Common myeloid progenitor, CD34-positive (primary cell): ENCODE data around the gene RAPGEF2.
"Not testable (repeated sequence)": the region's sequence is repeated elsewhere in the genome, so short reads cannot be mapped to it uniquely, and the experiment has no call there.

ENCODE experiments used
- CTCF ChIA-PET: fragments of 350-600 bp; sonication (Branson Sonifier 250); formaldehyde crosslinking; loops from one replicate; lab custom pipeline; 2021; ENCODE audit warnings: antibody characterized with exemption; lab: Charles Lee
- POLR2A ChIA-PET: fragments of 350-600 bp; sonication (Branson Sonifier 250); formaldehyde crosslinking; loops from one replicate; lab custom pipeline; 2021; ENCODE audit warnings: antibody characterized with exemption; lab: Charles Lee
- DNase-seq, 3 donors: peaks; one replicate each; pipeline versions ENCODE4 v3.0.0 to v3.0.0-alpha.2; 2013
- H3K27ac ChIP-seq, 2 experiments: 1 replicate in 1 of 2; 2 replicates in 1 of 2; pipeline ENCODE4 v1.7.0; 2013; ENCODE audit warnings: inconsistent platforms in 2 of 2, low read length in 2 of 2, mild to moderate bottlenecking in 2 of 2, low read depth in 1 of 2, moderate library complexity in 1 of 2; ENCODE audit not compliant: severe bottlenecking in 2 of 2, insufficient read depth in 1 of 2, poor library complexity in 1 of 2
- H3K27me3 ChIP-seq, 5 experiments: replicated peaks in 2 of 5; 1 replicate in 3 of 5; 2 replicates in 2 of 5; pipeline versions ENCODE4 v1.6.1 to v1.7.0; 2013; ENCODE audit warnings: low read length in 4 of 5, mild to moderate bottlenecking in 2 of 5, moderate library complexity in 2 of 5, inconsistent platforms in 1 of 5; ENCODE audit not compliant: insufficient read depth in 5 of 5, control insufficient read depth in 4 of 5
- H3K36me3 ChIP-seq, 4 experiments: 1 replicate in 2 of 4; 2 replicates in 2 of 4; pipeline versions ENCODE4 v1.6.1 to v1.7.0; 2013; ENCODE audit warnings: low read length in 3 of 4, control low read depth in 1 of 4, mild to moderate bottlenecking in 1 of 4; ENCODE audit not compliant: control insufficient read depth in 4 of 4, insufficient read depth in 4 of 4
- H3K4me1 ChIP-seq, 4 experiments: 1 replicate in 3 of 4; 2 replicates in 1 of 4; pipeline versions ENCODE4 v1.6.1 to v1.7.1; 2013; ENCODE audit warnings: low read length in 3 of 4, mild to moderate bottlenecking in 3 of 4, control low read depth in 1 of 4, inconsistent platforms in 1 of 4, moderate library complexity in 1 of 4; ENCODE audit not compliant: control insufficient read depth in 4 of 4, insufficient read depth in 4 of 4; ENCODE audit errors: control extremely low read depth in 1 of 4
- H3K4me3 ChIP-seq, 7 experiments: 1 replicate in 4 of 7; 2 replicates in 3 of 7; pipeline versions ENCODE4 v1.5.1 to v1.7.0; 2013; ENCODE audit warnings: mild to moderate bottlenecking in 7 of 7, low read length in 6 of 7, moderate library complexity in 6 of 7, inconsistent platforms in 2 of 7, low read depth in 2 of 7, control low read depth in 1 of 7; ENCODE audit not compliant: insufficient read depth in 4 of 7, control insufficient read depth in 1 of 7; ENCODE audit errors: extremely low read depth in 1 of 7
- H3K9me3 ChIP-seq, 5 experiments: 1 replicate in 4 of 5; 2 replicates in 1 of 5; pipeline versions ENCODE4 v1.6.1 to v1.7.1; 2013; ENCODE audit warnings: low read length in 4 of 5, mild to moderate bottlenecking in 2 of 5, inconsistent platforms in 1 of 5, low read depth in 1 of 5, moderate library complexity in 1 of 5; ENCODE audit not compliant: control insufficient read depth in 4 of 5, insufficient read depth in 2 of 5; ENCODE audit errors: control extremely low read depth in 1 of 5
- WGBS: methylation state at CpG from one replicate; pipeline ENCODE4 v1.1.5; 2013; ENCODE audit not compliant: insufficient coverage; 5-methylcytosine and 5-hydroxymethylcytosine counted together

Gene RAPGEF2

DNA sequence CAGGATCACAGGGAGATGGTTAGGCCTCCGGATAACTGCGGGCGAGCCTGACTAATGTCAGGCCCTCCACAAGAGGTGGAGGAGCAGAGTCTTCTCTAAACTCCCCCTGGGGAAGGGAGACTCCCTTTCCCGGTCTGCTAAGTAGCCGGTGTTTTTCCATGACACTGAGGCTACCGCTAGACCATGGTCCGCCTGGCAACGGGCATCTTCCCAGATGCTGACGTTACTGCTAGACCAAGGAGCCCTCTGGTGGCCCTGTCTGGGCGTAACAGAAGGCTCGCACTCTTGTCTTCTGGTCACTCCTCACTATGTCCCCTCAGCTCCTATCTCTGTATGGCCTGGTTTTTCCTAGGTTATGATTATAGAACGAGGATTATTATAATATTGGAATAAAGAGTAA, 213.0 kb downstream of the RAPGEF2 start:
- POLR2A ChIA-PET, H3K9me3 ChIP-seq, H3K4me3 ChIP-seq, DNase-seq, H3K27me3 ChIP-seq, H3K27ac ChIP-seq: not testable (repeated sequence)
- CTCF ChIA-PET = interaction anchor here (1.4 kb wide), 1 partner anchor 10 kb away, joined by 5 read pairs; no protein-coding TSS in a partner anchor
- Histone ChIP-seq H3K36me3 (peaks cover 3 to 28% (median 17%) of the 10 kb centered on the region in 4 experiments), H3K4me1 (peaks cover 0 to 12% (median 0%) of the 10 kb centered on the region in 4 experiments)
- 100% methylated on average over 9 of the region's 12 CpGs for WGBS

DNA sequence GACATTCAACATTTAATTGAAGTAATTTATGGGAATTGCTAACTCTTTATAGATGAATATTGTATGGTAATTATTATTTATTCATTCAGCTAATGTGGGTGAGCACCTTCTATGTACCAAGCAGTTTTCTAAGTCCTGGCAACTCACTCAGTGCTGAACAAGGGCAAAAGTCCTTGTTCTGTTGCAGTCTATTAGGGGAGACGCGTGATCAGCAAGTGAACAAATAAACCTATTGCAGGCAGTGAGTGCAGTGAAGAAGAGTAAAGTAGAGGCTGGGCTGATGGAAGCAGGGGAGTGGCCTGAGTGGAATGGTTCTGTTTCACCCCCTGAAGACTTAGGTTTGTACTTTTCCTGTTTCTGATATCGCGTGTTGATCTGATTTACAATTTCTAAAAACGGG, 214.3 kb downstream of the RAPGEF2 start:
- ChIA-PET POLR2A (no interaction called here), CTCF (interaction anchor here (1.4 kb wide), 1 partner anchor 9 kb away, joined by 5 read pairs; no protein-coding TSS in a partner anchor)
- no peak overlapping the region for H3K27ac ChIP-seq
- H3K27me3 ChIP-seq = no peaks in the 10 kb centered on the region
- H3K36me3 ChIP-seq = peaks cover 3 to 32% (median 22%) of the 10 kb centered on the region in 4 experiments
- peaks cover 0 to 4% (median 0%) of the 10 kb centered on the region in 4 experiments for H3K4me1 ChIP-seq
- H3K4me3 ChIP-seq = no peak overlapping the region
- H3K9me3 ChIP-seq = no peaks in the 10 kb centered on the region
- 98% methylated on average over 4 of the region's 5 CpGs for WGBS
- DNase-seq = no peak

DNA sequence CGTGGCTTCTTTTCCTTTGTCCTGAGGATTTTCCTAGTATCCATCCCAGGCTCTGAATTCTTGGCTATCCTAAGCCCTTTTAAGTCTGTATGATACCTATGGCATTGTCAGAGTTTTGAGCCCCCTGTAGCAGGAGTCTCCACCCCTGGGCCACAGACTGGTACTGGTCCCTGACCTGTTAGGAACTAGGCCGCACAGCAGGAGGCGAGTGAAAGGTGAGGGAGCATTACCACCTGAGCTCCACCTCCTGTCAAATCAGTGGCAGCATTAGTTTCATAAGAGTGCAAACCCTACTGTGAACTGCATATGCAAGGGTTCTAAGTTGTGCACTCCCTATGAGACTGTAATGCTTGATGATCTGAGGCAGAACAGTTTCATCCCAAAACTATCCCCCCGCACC, 216.1 kb downstream of the RAPGEF2 start:
- WGBS = 93% methylated on average over 3 of the region's 4 CpGs
- Histone ChIP-seq H3K27ac (no peak overlapping the region), H3K27me3 (no peaks in the 10 kb centered on the region), H3K4me3 (no peak overlapping the region), H3K4me1 (no peaks in the 10 kb centered on the region), H3K9me3 (no peaks in the 10 kb centered on the region), H3K36me3 (peaks cover 7 to 45% (median 27%) of the 10 kb centered on the region in 4 experiments)
- CTCF ChIA-PET = interaction anchor here (1.3 kb wide), 1 partner anchor 11 kb away, joined by 5 read pairs; no protein-coding TSS in a partner anchor
- POLR2A ChIA-PET = no interaction called here
- DNase-seq = no peak

DNA sequence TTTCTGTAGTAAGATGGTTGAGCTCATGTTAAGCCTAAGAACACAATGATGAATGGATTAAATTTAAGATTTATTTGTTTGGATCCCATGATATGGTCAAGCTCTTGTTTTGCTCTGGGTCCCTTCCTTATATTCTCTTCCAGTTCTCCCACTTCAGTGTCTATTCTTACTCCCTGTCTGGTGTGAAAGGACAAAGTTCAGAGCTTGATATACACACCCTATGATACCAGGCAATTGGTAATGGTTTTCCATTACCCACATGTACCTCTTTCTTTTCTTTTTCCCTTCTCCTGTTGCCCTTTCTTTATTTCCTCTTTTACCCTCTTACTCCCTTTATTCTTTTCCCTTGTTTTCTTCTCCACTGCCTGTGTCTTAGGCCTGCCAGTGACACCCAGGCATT, 223.6 kb downstream of the RAPGEF2 start:
- Histone ChIP-seq H3K36me3 (peaks cover 7 to 44% (median 20%) of the 10 kb centered on the region in 4 experiments), H3K4me1 (no peaks in the 10 kb centered on the region), H3K4me3 (no peak overlapping the region), H3K9me3 (no peaks in the 10 kb centered on the region), H3K27ac (no peak overlapping the region), H3K27me3 (no peaks in the 10 kb centered on the region)
- ChIA-PET CTCF (interaction anchor here (1.2 kb wide), 1 partner anchor 10 kb away, joined by 5 read pairs; no protein-coding TSS in a partner anchor), POLR2A (no interaction called here)
- DNase-seq = no peak

DNA sequence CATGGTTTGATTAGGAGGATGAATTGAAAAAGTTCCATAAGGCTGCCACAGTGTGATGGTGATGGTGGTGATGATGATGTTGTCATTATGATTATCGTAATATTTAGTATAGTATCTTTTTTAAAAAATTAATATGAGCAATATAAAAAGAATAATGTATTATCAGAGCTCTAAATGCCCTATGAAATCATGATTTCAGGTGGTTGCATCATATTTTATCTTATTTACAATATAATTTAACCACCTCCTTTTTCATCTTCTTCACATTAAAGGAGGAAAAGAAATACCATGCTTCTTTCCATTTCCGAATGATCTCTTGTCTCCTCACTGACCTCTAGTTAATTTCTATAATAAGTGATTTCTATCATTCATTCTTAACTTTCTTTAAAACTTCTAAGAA, 225.9 kb downstream of the RAPGEF2 start:
- ChIA-PET CTCF (no interaction called here), POLR2A (no interaction called here)
- no peak for DNase-seq
- no peaks in the 10 kb centered on the region for H3K4me1 ChIP-seq
- no peaks in the 10 kb centered on the region for H3K27me3 ChIP-seq
- no peak overlapping the region for H3K4me3 ChIP-seq
- H3K9me3 ChIP-seq = no peaks in the 10 kb centered on the region
- WGBS = no CpG with 5 or more reads among the region's 2 CpGs
- H3K27ac ChIP-seq = no peak overlapping the region
- peaks cover 3 to 44% (median 24%) of the 10 kb centered on the region in 4 experiments for H3K36me3 ChIP-seq

- WGBS = no CpG with 5 or more reads among the region's 1 CpG
- Histone ChIP-seq H3K27ac (no peak overlapping the region), H3K4me3 (no peak overlapping the region), H3K4me1 (no peaks in the 10 kb centered on the region), H3K9me3 (no peaks in the 10 kb centered on the region), H3K36me3 (peaks cover 22 to 71% (median 31%) of the 10 kb centered on the region in 4 experiments), H3K27me3 (no peaks in the 10 kb centered on the region)
- ChIA-PET POLR2A (no interaction called here), CTCF (interaction anchor here (0.6 to 1.3 kb wide), 2 partner anchors 80 to 111 kb away, joined by 3 read pairs; no protein-coding TSS in a partner anchor)
- DNase-seq = no peak
These were observed 231.6 kb downstream of the RAPGEF2 start for GRCh38 chr4:159334461-159334860.

GRCh38 chr4:159337041-159337440, 234.2 kb downstream of the RAPGEF2 start:
- Histone ChIP-seq H3K4me1 (no peaks in the 10 kb centered on the region), H3K9me3 (no peaks in the 10 kb centered on the region), H3K27ac (no peak overlapping the region), H3K36me3 (peaks cover 31 to 70% (median 36%) of the 10 kb centered on the region in 4 experiments), H3K27me3 (no peaks in the 10 kb centered on the region), H3K4me3 (no peak overlapping the region)
- no CpG with 5 or more reads among the region's 2 CpGs for WGBS
- CTCF ChIA-PET = interaction anchor here (1.2 kb wide), 1 partner anchor 10 kb away, joined by 5 read pairs; no protein-coding TSS in a partner anchor
- no peak for DNase-seq
- POLR2A ChIA-PET = no interaction called here
